Neuron (in vitro differentiated cells): ENCODE results near the gene PPP2R3A.

Source experiments
- H2AFZ ChIP-seq: one replicate; pipeline ENCODE4 v1.6.1; 2013; ENCODE audit warnings: low read depth, mild to moderate bottlenecking, inconsistent platforms, low read length, moderate library complexity
- H3K27me3 ChIP-seq: one replicate; pipeline ENCODE4 v1.6.1; 2013; ENCODE audit warnings: low read length; ENCODE audit not compliant: insufficient read depth
- H3K36me3 ChIP-seq: one replicate; pipeline ENCODE4 v1.6.1; 2013; ENCODE audit warnings: low read length; ENCODE audit not compliant: insufficient read depth
- H3K4me1 ChIP-seq: one replicate; pipeline ENCODE4 v1.6.1; 2013; ENCODE audit warnings: low read length; ENCODE audit not compliant: insufficient read depth
- H3K4me3 ChIP-seq: 2 replicates; pipeline ENCODE4 v1.5.1; 2013; ENCODE audit warnings: mild to moderate bottlenecking, low read length, moderate library complexity
- H3K9me3 ChIP-seq: one replicate; pipeline ENCODE4 v1.6.1; 2013; ENCODE audit warnings: low read length

The PPP2R3A gene

GRCh38 chr3:136008732-136009470 is 43.4 kb downstream of the PPP2R3A start:
- no peaks in the 10 kb centered on the region for H3K9me3 ChIP-seq
- no peak overlapping the region for H3K4me3 ChIP-seq
- peaks cover 2% of the 10 kb centered on the region for H3K36me3 ChIP-seq
- H3K27me3 ChIP-seq, result no peaks in the 10 kb centered on the region
- no peaks in the 10 kb centered on the region for H3K4me1 ChIP-seq
- H2AFZ ChIP-seq, result no peak overlapping the region

- peaks cover 6% of the 10 kb centered on the region for H3K36me3 ChIP-seq
- no peaks in the 10 kb centered on the region for H3K4me1 ChIP-seq
- H3K4me3 ChIP-seq, result no peak overlapping the region
- no peak overlapping the region for H2AFZ ChIP-seq
- no peaks in the 10 kb centered on the region for H3K27me3 ChIP-seq
- H3K9me3 ChIP-seq, result no peaks in the 10 kb centered on the region
These were observed 53.3 kb downstream of the PPP2R3A start for GRCh38 chr3:136018876-136019275.

GRCh38 chr3:136021803-136022202 is 56.3 kb downstream of the PPP2R3A start:
- no peaks in the 10 kb centered on the region for H3K9me3 ChIP-seq
- H3K36me3 ChIP-seq, result peaks cover 6% of the 10 kb centered on the region
- H3K4me3 ChIP-seq, result no peak overlapping the region
- H3K4me1 ChIP-seq, result no peaks in the 10 kb centered on the region
- H2AFZ ChIP-seq, result no peak overlapping the region
- no peaks in the 10 kb centered on the region for H3K27me3 ChIP-seq

GRCh38 chr3:136022529-136023263 is 57.2 kb downstream of the PPP2R3A start:
- H3K4me1 ChIP-seq, result no peaks in the 10 kb centered on the region
- H3K36me3 ChIP-seq, result peaks cover 10% of the 10 kb centered on the region
- no peak overlapping the region for H3K4me3 ChIP-seq
- H2AFZ ChIP-seq, result no peak overlapping the region
- H3K9me3 ChIP-seq, result no peaks in the 10 kb centered on the region
- no peaks in the 10 kb centered on the region for H3K27me3 ChIP-seq

GRCh38 chr3:136023264-136023978 is 57.9 kb downstream of the PPP2R3A start:
- Histone ChIP-seq H3K4me1 (no peaks in the 10 kb centered on the region), H3K9me3 (no peaks in the 10 kb centered on the region), H3K27me3 (no peaks in the 10 kb centered on the region), H3K4me3 (no peak overlapping the region), H3K36me3 (peaks cover 12% of the 10 kb centered on the region), H2AFZ (no peak overlapping the region)

GRCh38 chr3:136036306-136036705 is 70.8 kb downstream of the PPP2R3A start:
- Histone ChIP-seq H3K4me1 (no peaks in the 10 kb centered on the region), H3K36me3 (peaks cover 3% of the 10 kb centered on the region), H3K27me3 (no peaks in the 10 kb centered on the region), H3K9me3 (no peaks in the 10 kb centered on the region), H3K4me3 (no peak overlapping the region), H2AFZ (no peak overlapping the region)

GRCh38 chr3:136038668-136039067 is 73.1 kb downstream of the PPP2R3A start:
- Histone ChIP-seq H2AFZ (no peak overlapping the region), H3K4me1 (no peaks in the 10 kb centered on the region), H3K27me3 (no peaks in the 10 kb centered on the region), H3K4me3 (no peak overlapping the region), H3K36me3 (peaks cover 4% of the 10 kb centered on the region), H3K9me3 (no peaks in the 10 kb centered on the region)

- H3K4me1 ChIP-seq, result no peaks in the 10 kb centered on the region
- H3K27me3 ChIP-seq, result no peaks in the 10 kb centered on the region
- H3K4me3 ChIP-seq, result no peak overlapping the region
- H3K9me3 ChIP-seq, result peaks cover 2% of the 10 kb centered on the region
- H2AFZ ChIP-seq, result no peak overlapping the region
- H3K36me3 ChIP-seq, result peaks cover 25% of the 10 kb centered on the region
These were observed 77.2 kb downstream of the PPP2R3A start for GRCh38 chr3:136042608-136043221.

- H3K4me3 ChIP-seq, result no peak overlapping the region
- peaks cover 30% of the 10 kb centered on the region for H3K36me3 ChIP-seq
- no peaks in the 10 kb centered on the region for H3K4me1 ChIP-seq
- no peaks in the 10 kb centered on the region for H3K27me3 ChIP-seq
- peaks cover 2% of the 10 kb centered on the region for H3K9me3 ChIP-seq
- H2AFZ ChIP-seq, result no peak overlapping the region
These were observed 79.6 kb downstream of the PPP2R3A start for GRCh38 chr3:136044980-136045745.

- no peaks in the 10 kb centered on the region for H3K27me3 ChIP-seq
- H3K9me3 ChIP-seq, result peaks cover 2% of the 10 kb centered on the region
- no peak overlapping the region for H3K4me3 ChIP-seq
- H2AFZ ChIP-seq, result no peak overlapping the region
- H3K36me3 ChIP-seq, result peaks cover 47% of the 10 kb centered on the region
- H3K4me1 ChIP-seq, result no peaks in the 10 kb centered on the region
These were observed 82.5 kb downstream of the PPP2R3A start for GRCh38 chr3:136048068-136048467.

- H3K4me3 ChIP-seq, result no peak overlapping the region
- H3K4me1 ChIP-seq, result no peaks in the 10 kb centered on the region
- H3K27me3 ChIP-seq, result no peaks in the 10 kb centered on the region
- no peaks in the 10 kb centered on the region for H3K9me3 ChIP-seq
- no peak overlapping the region for H2AFZ ChIP-seq
- peaks cover 43% of the 10 kb centered on the region for H3K36me3 ChIP-seq
These were observed 84.7 kb downstream of the PPP2R3A start for GRCh38 chr3:136050250-136050649.

GRCh38 chr3:136055491-136055890 is 90.0 kb downstream of the PPP2R3A start:
- H3K9me3 ChIP-seq, result no peaks in the 10 kb centered on the region
- H3K4me1 ChIP-seq, result no peaks in the 10 kb centered on the region
- peaks cover 23% of the 10 kb centered on the region for H3K36me3 ChIP-seq
- H3K27me3 ChIP-seq, result no peaks in the 10 kb centered on the region
- no peak overlapping the region for H2AFZ ChIP-seq
- no peak overlapping the region for H3K4me3 ChIP-seq
